GM19372 (cell line): ENCODE results near the gene AGR2.
"Not testable (repeated sequence)": the region's sequence is repeated elsewhere in the genome, so short reads cannot be mapped to it uniquely, and the experiment has no call there.

Experiments used
- ATAC-seq: cut with Tn5 transposase; IDR thresholded peaks from one replicate; pipeline ENCODE4 v1.9.1; 2021; ENCODE audit warnings: mild to moderate bottlenecking, low read depth, moderate library complexity; ENCODE audit not compliant: unreplicated experiment

Gene AGR2

GRCh38 chr7:16804674-16805439, at the start of gene AGR2:
Gene AGR2 (minus strand): TSS chr7:16804999. CDS start chr7:16801796, 3,203 bp downstream.
- no peak for ATAC-seq

GRCh38 chr7:16853189-16853588, 48.4 kb upstream of the AGR2 start:
- ATAC-seq, result not testable (repeated sequence)

- ATAC-seq, result no peak
Observed at GRCh38 chr7:16851829-16852228, 47.0 kb upstream of the AGR2 start.

GRCh38 chr7:16850614-16851466, 46.0 kb upstream of the AGR2 start:
- no peak for ATAC-seq

- no peak for ATAC-seq
Observed at GRCh38 chr7:16849296-16850148, 44.7 kb upstream of the AGR2 start.

- no peak for ATAC-seq
Observed at GRCh38 chr7:16847381-16847860, 42.6 kb upstream of the AGR2 start.

- no peak for ATAC-seq
Observed at GRCh38 chr7:16846601-16847165, 41.9 kb upstream of the AGR2 start.

- ATAC-seq, result no peak
Observed at GRCh38 chr7:16845746-16846145, 40.9 kb upstream of the AGR2 start.

GRCh38 chr7:16841681-16842080, 36.9 kb upstream of the AGR2 start:
- no peak for ATAC-seq

GRCh38 chr7:16840094-16840493, 35.3 kb upstream of the AGR2 start:
- ATAC-seq, result no peak

- no peak for ATAC-seq
Observed at GRCh38 chr7:16839646-16840045, 34.8 kb upstream of the AGR2 start.

- ATAC-seq, result no peak
Observed at GRCh38 chr7:16838891-16839290, 34.1 kb upstream of the AGR2 start.

GRCh38 chr7:16838386-16838785, 33.6 kb upstream of the AGR2 start:
- ATAC-seq, result no peak

- ATAC-seq, result no peak
Observed at GRCh38 chr7:16836481-16836880, 31.7 kb upstream of the AGR2 start.

GRCh38 chr7:16833373-16833772, 28.6 kb upstream of the AGR2 start:
- no peak for ATAC-seq

- no peak for ATAC-seq
Observed at GRCh38 chr7:16826060-16826459, 21.3 kb upstream of the AGR2 start.

GRCh38 chr7:16822029-16822428, 17.2 kb upstream of the AGR2 start:
- no peak for ATAC-seq

- no peak for ATAC-seq
Observed at GRCh38 chr7:16818732-16819131, 13.9 kb upstream of the AGR2 start.

GRCh38 chr7:16817536-16817935, 12.7 kb upstream of the AGR2 start:
- ATAC-seq, result no peak

- no peak for ATAC-seq
Observed at GRCh38 chr7:16816824-16817223, 12.0 kb upstream of the AGR2 start.
